Measurements from ENCODE around the gene AOX1.

- no peak for TF ChIP-seq POLR2AphosphoS5 (IDR thresholded peaks at IDR 0.05)
- no peak for TF ChIP-seq CTCF (IDR thresholded peaks at IDR 0.05)
- no peak for TF ChIP-seq EP300 (IDR thresholded peaks at IDR 0.05)
These were observed 75.7 kb downstream of the AOX1 start for GRCh38 chr2:200661477-200661876.

Measured in sigmoid colon (tissue), 4 donors.